Measurements from ENCODE around the gene CERS2. TPM values are rescaled to one million over a fixed set of nuclear protein-coding genes. Genes with fewer than 3 reads are reported as not detected.

The CERS2 gene
- 113 TPM in 2 replicates for total RNA-seq (2021)
- percentile 70 among the genes with signal in this experiment for Bru-seq, nascent RNA
- percentile 78 among the genes with signal in this experiment for BruChase-seq, experiment 1, labeled RNA remaining after a 2-hour chase
- BruChase-seq, experiment 2, labeled RNA remaining after a 6-hour chase, result percentile 94 among the genes with signal in this experiment
- long read RNA-seq, transcript CERS2-205 (11 exons, 2,505 nt), result major isoform, 122 of 146 reads
- long read RNA-seq, transcript CERS2-201 (11 exons, 2,544 nt), result minor isoform, 8 of 146 reads
- long read RNA-seq, partial matches to known transcripts, result 4 of 146 reads
- long read RNA-seq, other reads (novel, unspliced or antisense), result 12 of 146 reads

- Histone ChIP-seq H3K9me2 (ENCODE audit: insufficient read depth) (no peaks in the 10 kb centered on the region), H3K4me3 (peak within 1 kb of the TSS; percentile 93), H2AFZ (peak within 1 kb of the TSS; percentile 84), H3K4me1 (replicated peaks; ENCODE audit: insufficient read depth) (peaks cover 70% of the 10 kb centered on the region), H3K9me3 (ENCODE audit: insufficient read depth, low read depth) (no peaks in the 10 kb centered on the region), H3F3A (ENCODE audit: insufficient read depth, low read depth) (peaks cover 33% of the 10 kb centered on the region; the same call in 1 of the 2 replicates), H3K36me3 (ENCODE audit: low read depth) (0 out of 2 replicates have a peak, but pooled peaks cover 3% of the 10 kb centered on the region), H3K27me3 (ENCODE audit: insufficient read depth, low read depth) (no peaks in the 10 kb centered on the region), H3K4me2 (peak within 1 kb of the TSS; percentile 99), H3K27ac (no peak within 1 kb of the TSS), H4K20me1 (ENCODE audit: insufficient read depth) (0 out of 2 replicates have a peak, but pooled peaks cover 8% of the 10 kb centered on the region), H3K79me2 (ENCODE audit: low read depth) (peaks cover 43% of the 10 kb centered on the region)
- intact Hi-C loops (cut with micrococcal nuclease; ENCODE audit: unreplicated experiment), result loop anchor here (5.0 to 10.0 kb wide), 4 partner anchors 98 to 720 kb away; partner anchors contain the start of genes ARNT, CA14 and ENSA
- no TSS peak for BruUV-seq (replicated peaks)
- POLR2A ChIA-PET (ENCODE audit: unreplicated experiment), result interaction anchor here (0.6 to 0.8 kb wide), 4 partner anchors 277 to 489 kb away, joined by 8 to 11 read pairs (median 10); no protein-coding TSS in a partner anchor
- CTCF ChIA-PET, result interaction anchor here (0.6 kb wide), 1 partner anchor 27 kb away, joined by 5 read pairs; no protein-coding TSS in a partner anchor
- no peak for TF ChIP-seq CTCF (conservative IDR thresholded peaks at IDR 0.05)
- no peak for TF ChIP-seq EZH2 (IDR thresholded peaks at IDR 0.05; ENCODE audit: low read depth)
- DNase-seq, result peak in 1 of 2 experiments; percentile 79
These were observed at the start of gene CERS2 for GRCh38 chr1:150974580-150975478. Gene CERS2, minus strand, starts transcription at chr1:150974835. Its CDS starts 5,745 bp downstream, at chr1:150969090.

GRCh38 chr1:151013518-151013917 is 38.9 kb upstream of the CERS2 start:
- intact Hi-C loops (cut with micrococcal nuclease; ENCODE audit: unreplicated experiment), result no loop called here
- TF ChIP-seq EZH2 (IDR thresholded peaks at IDR 0.05; ENCODE audit: low read depth) (no peak), CTCF (conservative IDR thresholded peaks at IDR 0.05) (no peak)
- peaks cover 23% of the 10 kb centered on the region for H3K79me2 ChIP-seq (ENCODE audit: low read depth)
- DNase-seq, result no peak
- no peaks in the 10 kb centered on the region for H3K9me3 ChIP-seq (ENCODE audit: insufficient read depth, low read depth)
- H4K20me1 ChIP-seq (ENCODE audit: insufficient read depth), result no peaks in the 10 kb centered on the region
- CTCF ChIA-PET, result no interaction called here
- no peaks in the 10 kb centered on the region for H3K27me3 ChIP-seq (ENCODE audit: insufficient read depth, low read depth)
- H3K4me2 ChIP-seq, result no peak overlapping the region
- H3K36me3 ChIP-seq (ENCODE audit: low read depth), result 0 out of 2 replicates have a peak, but pooled peaks cover 6% of the 10 kb centered on the region
- H3F3A ChIP-seq (ENCODE audit: insufficient read depth, low read depth), result no peaks in the 10 kb centered on the region; the same call in none of the 2 replicates
- no peaks in the 10 kb centered on the region for H3K9me2 ChIP-seq (ENCODE audit: insufficient read depth)
- H3K27ac ChIP-seq, result no peak overlapping the region
- POLR2A ChIA-PET (ENCODE audit: unreplicated experiment), result no interaction called here
- H3K4me3 ChIP-seq, result no peak overlapping the region
- H2AFZ ChIP-seq, result no peak overlapping the region
- peaks cover 7% of the 10 kb centered on the region; the same call in 1 of the 2 replicates for H3K4me1 ChIP-seq (replicated peaks; ENCODE audit: insufficient read depth)
- BruUV-seq (replicated peaks), result no TSS peak

Measured in PC-9 (cell line).